ENCODE data around the gene TMCC2.
A peak's percentile ranks its signal among the peaks of the same experiment; 100 is the strongest.

The TMCC2 gene

DNA sequence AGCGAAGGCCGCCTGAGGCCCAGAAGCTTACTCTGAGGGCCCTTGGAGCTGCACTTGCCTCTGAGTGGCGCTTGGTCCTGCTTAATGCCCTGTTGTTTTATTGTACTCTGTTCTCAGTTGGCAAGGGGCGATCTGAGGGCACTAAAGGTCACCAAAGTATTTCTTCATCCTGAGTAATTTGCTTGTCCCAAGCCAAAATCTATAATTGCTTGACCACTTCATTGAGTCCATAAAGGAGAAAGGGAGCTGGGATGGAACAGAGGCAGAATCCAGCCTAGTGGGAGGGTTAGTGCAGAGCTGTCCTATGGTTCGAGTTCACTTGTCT, 94.2 kb downstream of the TMCC2 start:
- TF ChIP-seq, protein P1, sequence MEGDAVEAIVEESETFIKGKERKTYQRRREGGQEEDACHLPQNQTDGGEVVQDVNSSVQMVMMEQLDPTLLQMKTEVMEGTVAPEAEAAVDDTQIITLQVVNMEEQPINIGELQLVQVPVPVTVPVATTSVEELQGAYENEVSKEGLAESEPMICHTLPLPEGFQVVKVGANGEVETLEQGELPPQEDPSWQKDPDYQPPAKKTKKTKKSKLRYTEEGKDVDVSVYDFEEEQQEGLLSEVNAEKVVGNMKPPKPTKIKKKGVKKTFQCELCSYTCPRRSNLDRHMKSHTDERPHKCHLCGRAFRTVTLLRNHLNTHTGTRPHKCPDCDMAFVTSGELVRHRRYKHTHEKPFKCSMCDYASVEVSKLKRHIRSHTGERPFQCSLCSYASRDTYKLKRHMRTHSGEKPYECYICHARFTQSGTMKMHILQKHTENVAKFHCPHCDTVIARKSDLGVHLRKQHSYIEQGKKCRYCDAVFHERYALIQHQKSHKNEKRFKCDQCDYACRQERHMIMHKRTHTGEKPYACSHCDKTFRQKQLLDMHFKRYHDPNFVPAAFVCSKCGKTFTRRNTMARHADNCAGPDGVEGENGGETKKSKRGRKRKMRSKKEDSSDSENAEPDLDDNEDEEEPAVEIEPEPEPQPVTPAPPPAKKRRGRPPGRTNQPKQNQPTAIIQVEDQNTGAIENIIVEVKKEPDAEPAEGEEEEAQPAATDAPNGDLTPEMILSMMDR (IDR thresholded peaks at IDR 0.05; ENCODE audit: insufficient read depth, low read length, poor library complexity, severe bottlenecking) = no peak
- H3K4me3 ChIP-seq (replicated peaks; ENCODE audit: low read depth, low read length) = peak overlapping the region; percentile 71; the same call in 1 of the 2 replicates

More for the DNA sequence above, 94.2 kb downstream of the TMCC2 start:
- no peak for DNase-seq (ENCODE audit: extremely low read depth, insufficient read length)
- Histone ChIP-seq H3K36me3 (ENCODE audit: control insufficient read depth, insufficient read depth, low read length) (no peaks in the 10 kb centered on the region), H3K27me3 (replicated peaks; ENCODE audit: control insufficient read depth, insufficient read depth, low read length) (peaks cover 6% of the 10 kb centered on the region)

All from GM06990 (cell line).